DMS153 (cell line): ENCODE results near the gene AACS.
"Not testable (repeated sequence)": the region's sequence is repeated elsewhere in the genome, so short reads cannot be mapped to it uniquely, and the experiment has no call there.

Experiments
- DNase-seq: peaks from one replicate; lab custom pipeline; 2025; lab: John Stamatoyannopoulos, UW

AACS gene

GRCh38 chr12:125056306-125056705, 8.9 kb upstream of the AACS start:
- DNase-seq: no peak

GRCh38 chr12:125057708-125058107, 7.5 kb upstream of the AACS start:
- no peak for DNase-seq

DNA sequence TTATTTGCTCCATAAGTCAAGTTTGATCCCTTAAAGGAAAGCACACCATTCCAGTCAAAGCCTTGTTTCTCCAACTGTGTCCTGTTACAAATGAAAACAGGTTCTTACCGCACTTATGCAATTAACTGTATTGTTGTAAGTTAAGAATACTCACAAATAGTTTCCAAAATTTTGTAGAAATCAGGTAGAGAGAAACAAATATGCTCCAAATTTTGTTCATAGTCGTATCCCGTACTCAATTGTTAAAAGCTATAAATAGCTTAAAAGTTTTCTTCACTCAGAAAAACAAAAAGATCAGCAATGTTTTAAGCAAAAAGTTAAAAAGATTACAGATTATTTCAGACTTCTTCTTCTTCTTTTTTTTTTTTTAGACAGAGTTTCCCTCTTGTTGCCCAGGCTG, 4.0 kb upstream of the AACS start:
- DNase-seq: no peak

GRCh38 chr12:125063522-125063921, 1.7 kb upstream of the AACS start:
- DNase-seq: not testable (repeated sequence)

- DNase-seq: no peak
Measured at GRCh38 chr12:125064492-125064891, 743 bp upstream of the AACS start.

DNA sequence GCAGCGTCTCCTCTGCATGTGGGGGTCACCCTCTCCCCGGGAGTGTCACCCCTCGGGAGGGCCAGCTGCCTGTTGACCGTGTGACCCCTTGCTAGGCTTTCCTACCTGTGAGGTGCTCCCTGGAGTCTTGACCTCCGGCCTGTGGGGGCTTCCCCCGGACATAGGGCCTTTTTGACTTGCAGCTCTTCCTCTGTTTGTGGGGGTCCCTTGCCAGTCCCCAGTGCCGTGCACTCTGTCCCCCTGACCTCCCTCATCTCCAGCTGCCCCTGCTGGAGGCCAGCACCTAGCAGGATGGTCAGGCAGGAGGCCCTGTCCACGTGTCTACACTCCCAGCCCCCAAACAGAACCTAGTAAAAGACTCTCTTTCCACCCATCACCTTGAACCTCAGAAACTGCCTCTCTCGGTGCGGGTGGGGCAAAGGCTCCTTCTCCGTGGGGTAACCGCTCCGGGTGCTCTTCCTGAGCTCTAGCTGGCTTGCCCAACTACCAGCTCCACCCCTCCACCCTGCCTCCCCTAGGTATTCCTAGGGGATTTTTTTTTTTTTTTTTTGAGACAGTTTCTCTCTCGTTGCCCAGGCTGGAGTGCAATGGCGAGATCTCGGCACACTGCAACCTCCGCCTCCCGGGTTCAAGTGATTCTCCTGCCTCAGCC, 810 bp downstream of the AACS start:
- DNase-seq: no peak

- DNase-seq: no peak
Measured at GRCh38 chr12:125068391-125068790, 3.2 kb downstream of the AACS start.

DNA sequence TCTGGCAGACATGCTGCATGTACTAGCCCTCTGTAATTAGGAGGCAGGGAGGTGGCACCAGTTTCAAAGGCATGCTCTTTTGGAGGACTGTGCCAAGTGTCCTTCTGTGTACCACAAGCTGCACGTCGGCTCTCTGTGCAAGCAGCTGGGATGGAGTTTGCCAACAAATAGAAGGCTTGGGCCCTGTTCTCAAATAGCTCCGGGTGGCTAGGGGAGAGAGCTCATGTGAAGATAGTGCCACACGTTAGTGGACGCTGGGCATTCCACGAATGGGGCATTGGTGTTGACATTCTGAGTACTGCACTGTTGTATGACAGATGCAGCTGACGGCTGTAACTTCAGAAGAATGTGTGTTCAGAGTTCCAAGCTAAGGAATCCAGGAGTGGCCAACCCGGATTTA, 4.4 kb downstream of the AACS start:
- DNase-seq: no peak

GRCh38 chr12:125070112-125070511, 4.9 kb downstream of the AACS start:
- no peak for DNase-seq

GRCh38 chr12:125070661-125071390, 5.6 kb downstream of the AACS start:
- DNase-seq: no peak

DNA sequence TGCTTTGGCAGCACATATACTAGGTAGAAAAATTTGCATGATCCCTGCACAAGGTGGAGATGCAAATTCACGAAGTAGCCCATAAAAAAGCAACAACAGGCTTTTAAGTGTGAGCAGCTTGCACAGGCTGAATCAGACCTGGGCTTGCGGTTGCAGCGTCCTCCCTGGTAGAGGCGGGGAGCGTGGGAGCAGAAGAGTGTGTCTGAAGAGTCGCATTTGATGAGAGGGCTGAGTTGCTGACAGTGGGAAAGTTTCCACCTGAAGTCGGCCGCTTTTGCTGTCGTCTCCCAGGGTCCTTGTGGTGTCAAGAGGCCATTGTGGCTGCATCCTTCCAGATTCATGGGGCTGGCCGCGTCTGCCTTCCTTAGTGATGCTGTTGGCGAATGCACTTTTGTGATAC, 6.2 kb downstream of the AACS start:
- DNase-seq: no peak

DNA sequence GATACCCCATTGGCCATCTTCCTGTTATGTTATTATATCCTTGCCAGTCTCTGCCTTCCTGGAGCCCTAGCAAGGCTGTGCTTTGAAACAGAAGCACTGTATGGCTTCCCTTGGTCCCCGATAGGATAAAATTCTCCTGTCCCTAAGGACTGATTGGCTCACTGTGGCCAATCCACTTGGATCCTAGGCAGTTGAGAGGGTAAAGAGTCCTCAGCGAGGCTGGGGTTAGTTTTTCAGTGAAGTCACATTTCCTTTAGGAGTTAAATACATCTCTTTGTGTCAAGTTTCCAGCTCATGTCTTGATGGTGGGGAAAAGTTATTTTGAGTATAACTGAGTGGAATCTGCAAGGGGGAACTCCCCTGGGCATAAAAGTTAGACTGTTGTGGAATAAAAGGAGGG, 7.3 kb downstream of the AACS start:
- DNase-seq: no peak

DNA sequence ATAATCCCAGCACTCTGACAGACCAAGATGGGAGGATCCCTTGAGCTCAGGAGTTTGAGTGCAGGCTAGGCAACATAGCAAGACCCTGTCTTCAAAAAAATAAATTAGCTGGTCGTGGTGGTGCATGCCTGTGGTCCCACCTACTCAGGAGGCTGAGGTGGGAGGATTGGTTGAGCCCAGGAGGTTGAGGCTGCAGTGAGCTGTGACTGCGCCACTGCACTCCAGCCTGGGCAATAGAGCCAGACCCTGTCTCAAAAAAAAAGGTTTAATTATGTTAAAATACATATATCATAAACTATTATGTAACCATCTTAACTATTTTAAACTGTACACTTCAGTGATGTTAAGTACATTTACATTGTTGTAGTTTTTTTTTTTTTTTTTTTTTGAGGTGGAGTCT, 9.1 kb downstream of the AACS start:
- not testable (repeated sequence) for DNase-seq

DNA sequence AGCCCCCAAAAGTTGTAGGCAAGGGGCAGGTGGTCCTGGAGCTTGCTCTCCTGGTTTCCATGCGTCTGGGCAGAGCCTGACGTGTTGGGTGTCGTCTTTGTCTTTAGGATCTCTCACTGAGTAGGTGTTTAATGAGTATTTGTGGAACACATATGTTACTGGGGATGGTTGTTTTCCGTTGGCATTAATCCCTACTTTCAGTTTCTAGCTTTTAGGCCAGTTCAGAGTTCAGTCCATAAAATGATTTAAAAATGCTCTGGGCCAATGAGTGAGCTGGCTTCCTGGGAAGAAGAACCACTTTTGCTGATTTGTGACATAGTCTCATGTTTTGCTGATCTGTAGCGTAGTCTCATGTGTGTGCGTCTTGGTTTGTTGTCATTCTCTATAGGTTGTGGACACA, 10.9 kb downstream of the AACS start:
- no peak for DNase-seq

DNA sequence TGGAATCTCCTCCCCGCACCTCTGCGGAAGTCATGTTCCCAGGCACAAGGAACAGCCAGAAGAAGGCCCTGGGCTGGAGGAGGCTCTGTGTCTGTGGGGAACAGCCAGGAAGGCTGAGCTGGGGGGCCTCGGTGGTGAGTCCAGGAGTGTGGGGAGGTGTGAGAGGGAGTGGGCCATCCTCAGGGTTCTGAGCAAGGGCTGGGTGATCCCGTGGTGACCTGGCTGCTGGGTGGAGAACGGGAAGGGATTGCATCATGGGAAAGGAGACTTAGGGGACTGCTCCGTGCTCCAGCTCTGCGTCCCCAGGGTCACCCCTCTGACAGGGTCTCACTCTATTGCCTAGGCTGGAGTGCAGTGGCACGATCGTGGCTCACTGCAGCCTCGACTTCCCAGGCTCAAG, 13.8 kb downstream of the AACS start:
- DNase-seq: no peak

- peak; percentile 8 for DNase-seq
Measured at GRCh38 chr12:125079648-125080645, 14.7 kb downstream of the AACS start.

DNA sequence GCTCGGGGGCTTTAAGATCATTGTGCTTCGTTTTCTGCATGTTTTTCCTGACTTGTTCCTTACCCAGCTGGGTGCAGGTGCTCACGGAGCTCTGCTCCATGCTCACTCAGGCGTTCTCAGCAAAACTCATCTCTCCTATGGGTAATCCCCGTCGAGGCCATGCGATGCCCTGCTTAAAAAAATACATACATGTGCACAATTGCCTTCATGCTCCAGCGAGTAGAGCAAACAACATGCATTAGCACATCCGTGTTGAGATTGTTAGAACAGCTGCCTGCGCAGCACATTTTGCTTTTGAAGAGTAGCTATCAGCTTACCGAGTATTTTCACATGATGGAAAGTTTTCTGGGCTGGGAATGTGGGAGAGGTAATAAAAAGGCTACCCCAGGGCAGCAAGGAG, 16.2 kb downstream of the AACS start:
- peak; percentile 99 for DNase-seq

DNA sequence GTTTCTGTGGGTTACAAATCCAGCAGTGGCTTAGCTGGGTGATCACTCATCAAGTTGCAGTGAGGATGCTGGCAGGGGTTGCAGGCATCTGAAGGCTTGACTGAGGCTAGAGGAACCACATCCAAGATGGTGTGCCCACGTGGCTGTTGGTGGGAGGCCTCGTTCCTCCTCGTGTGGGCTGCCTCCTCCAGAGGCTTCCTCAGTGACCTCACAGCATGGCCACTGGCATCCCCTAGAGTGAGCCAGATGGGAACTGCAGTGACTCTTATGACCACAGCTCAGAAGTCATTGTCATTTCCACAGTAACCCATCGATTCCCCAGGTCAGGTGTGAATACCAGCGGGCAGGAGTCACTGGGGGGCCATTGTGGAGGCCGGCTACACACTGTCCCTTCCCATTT, 17.8 kb downstream of the AACS start:
- DNase-seq: no peak

DNA sequence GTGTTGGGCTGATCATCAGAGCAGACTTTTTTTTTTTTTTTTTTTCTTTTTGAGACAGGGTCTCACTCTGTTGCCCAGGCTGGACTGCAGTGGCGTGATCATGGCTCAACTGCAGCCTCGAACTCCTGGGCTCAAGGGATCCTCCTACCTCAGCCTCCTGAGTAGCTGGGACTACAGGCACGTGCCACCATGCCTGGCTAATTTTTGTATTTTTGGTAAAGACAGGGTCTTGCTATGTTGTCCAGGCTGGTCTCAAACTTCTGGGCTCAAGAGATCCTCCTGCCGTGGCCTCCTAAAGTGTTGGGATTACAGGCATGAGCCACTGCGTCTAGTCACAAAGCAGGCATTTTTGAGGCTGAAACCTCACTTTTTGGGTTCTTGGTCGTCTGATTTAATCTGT, 23.0 kb downstream of the AACS start:
- not testable (repeated sequence) for DNase-seq

DNA sequence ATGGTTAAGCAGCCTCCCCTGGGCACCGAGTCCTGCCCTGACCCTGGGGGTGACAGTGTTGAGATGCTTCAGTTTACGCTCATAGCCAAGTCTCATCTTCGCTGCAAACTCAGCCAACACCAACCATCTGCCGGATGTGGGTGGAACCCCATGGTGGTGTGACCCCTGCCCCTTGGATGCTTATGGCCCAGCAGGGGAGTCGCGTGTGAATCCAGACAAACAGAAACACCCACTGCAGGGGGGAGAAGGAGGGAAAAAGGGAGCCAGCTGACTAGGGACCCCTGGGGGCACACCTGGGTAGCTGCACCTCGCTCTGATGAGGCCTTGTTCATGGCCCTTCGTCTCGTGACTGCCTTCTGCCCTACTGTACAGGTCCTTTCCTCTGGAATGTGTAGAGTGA, 23.8 kb downstream of the AACS start:
- no peak for DNase-seq

DNA sequence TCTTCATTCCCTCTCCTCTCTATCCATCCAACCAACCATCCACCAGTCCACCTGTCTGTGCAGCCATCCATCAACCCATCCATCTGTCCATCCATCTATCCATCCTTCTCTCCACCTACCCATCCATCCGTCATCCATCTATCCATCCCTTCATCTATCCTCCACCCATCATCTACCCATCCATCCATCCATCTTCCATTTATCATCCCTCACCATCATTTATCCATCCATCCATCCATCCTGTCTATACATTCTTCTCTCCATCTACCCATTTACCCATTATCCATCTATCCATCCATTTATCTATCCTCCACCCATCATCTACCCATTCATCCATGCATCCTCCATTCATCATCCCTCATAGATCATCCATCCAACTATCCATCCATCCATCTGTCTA, 24.4 kb downstream of the AACS start:
- no peak for DNase-seq

GRCh38 chr12:125090437-125090836, 25.2 kb downstream of the AACS start:
- no peak for DNase-seq

DNA sequence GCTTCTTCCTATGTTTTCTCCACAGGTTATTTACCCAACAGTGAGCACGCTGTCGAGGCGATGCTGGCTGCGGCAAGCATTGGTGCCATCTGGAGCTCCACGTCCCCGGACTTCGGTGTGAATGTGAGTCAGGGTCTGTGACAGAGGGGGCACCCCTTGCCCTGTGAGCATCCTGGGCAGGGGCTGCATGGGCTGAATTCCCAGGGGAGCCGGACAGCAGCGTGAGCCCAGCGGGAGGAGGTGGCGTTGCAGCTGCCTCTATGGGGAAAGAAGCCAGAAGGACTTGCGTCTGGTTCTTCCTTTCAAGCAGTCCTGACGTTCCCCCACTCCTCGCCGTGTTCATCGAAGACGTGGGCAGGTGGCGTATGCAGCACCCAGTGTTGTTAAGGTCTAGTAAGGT, 26.2 kb downstream of the AACS start:
- DNase-seq: no peak
